Measurements from ENCODE around the gene MAGEA6. TPM values are rescaled to one million over a fixed set of nuclear protein-coding genes. Genes with fewer than 3 reads are reported as not detected.
"Not testable (repeated sequence)": the region's sequence is repeated elsewhere in the genome, so short reads cannot be mapped to it uniquely, and the experiment has no call there.

The MAGEA6 gene
- total and polyA plus RNA-seq, 2 donors (not counting 1 experiment from before 2014, with no cell fraction given), result not detected

DNA sequence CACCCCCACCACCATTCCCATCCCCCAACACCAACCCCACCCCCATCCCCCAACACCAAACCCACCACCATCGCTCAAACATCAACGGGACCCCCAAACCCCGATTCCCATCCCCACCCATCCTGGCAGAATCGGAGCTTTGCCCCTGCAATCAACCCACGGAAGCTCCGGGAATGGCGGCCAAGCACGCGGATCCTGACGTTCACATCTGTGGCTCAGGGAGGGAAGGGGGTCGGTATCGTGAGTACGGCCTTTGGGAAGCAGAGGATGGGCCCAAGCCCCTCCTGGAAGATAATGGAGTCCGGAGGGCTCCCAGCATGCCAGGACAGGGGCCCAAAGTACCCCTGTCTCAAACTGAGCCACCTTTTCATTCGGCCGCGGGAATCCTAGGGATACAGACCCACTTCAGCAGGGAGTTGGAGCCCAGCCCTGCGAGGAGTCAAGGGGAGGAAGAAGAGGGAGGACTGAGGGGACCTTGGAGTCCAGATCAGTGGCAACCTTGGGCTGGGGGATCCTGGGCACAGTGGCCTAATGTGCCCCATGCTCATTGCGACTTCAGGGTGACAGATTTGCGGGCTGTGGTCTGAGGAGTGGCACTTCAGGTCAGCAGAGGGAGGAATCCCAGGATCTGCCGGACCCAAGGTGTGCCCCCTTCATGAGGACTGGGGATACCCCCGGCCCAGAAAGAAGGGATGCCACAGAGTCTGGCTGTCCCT is 35.2 kb downstream of the MAGEA6 start:
- DNase-seq; H3K9me3 Mint-ChIP-seq (ENCODE audit: insufficient read depth); H3K9ac ChIP-seq (ENCODE audit: low read length); H3K4me2 ChIP-seq (replicated peaks; ENCODE audit: low read depth, low read length, poor library complexity, severe bottlenecking); H3K36me3 ChIP-seq (replicated peaks in 1 of 2; ENCODE audit: control extremely low read depth in 1 of 2, control insufficient read depth in 1 of 2, extremely low read depth in 1 of 2, insufficient read depth in 2 of 2, low read length in 1 of 2); CTCF ChIA-PET; H3K4me3 Mint-ChIP-seq; H3K27ac ChIP-seq (ENCODE audit: low read length in 2 of 2); H3K27me3 ChIP-seq (replicated peaks in 1 of 4; ENCODE audit: control extremely low read depth in 1 of 4, control insufficient read depth in 3 of 4, insufficient read depth in 4 of 4, low read length in 3 of 4); H3K9me3 ChIP-seq (ENCODE audit: control extremely low read depth in 1 of 3, control insufficient read depth in 2 of 3, insufficient read depth in 1 of 3, low read length in 2 of 3); POLR2A ChIA-PET; H3K4me1 Mint-ChIP-seq; intact Hi-C loops (cut with micrococcal nuclease); H3K4me3 ChIP-seq (ENCODE audit: control extremely low read depth in 1 of 5, extremely low read depth in 1 of 5, insufficient read depth in 1 of 5, low read depth in 2 of 5, low read length in 4 of 5); H3K27me3 Mint-ChIP-seq; H3K27ac Mint-ChIP-seq; H4K20me1 ChIP-seq (ENCODE audit: control insufficient read depth, insufficient read depth, low read length, poor library complexity, severe bottlenecking); ATAC-seq (ENCODE audit: low read depth); H3K4me1 ChIP-seq (ENCODE audit: control insufficient read depth in 2 of 2, insufficient read depth in 2 of 2, low read length in 2 of 2); H3K79me2 ChIP-seq (ENCODE audit: control insufficient read depth, insufficient read depth, low read length); H2AFZ ChIP-seq (ENCODE audit: insufficient read depth, low read depth, low read length, poor library complexity, severe bottlenecking): not testable (repeated sequence)
- WGBS (ENCODE audit: insufficient coverage), result 100% methylated on average over 2 of the region's 22 CpGs

DNA sequence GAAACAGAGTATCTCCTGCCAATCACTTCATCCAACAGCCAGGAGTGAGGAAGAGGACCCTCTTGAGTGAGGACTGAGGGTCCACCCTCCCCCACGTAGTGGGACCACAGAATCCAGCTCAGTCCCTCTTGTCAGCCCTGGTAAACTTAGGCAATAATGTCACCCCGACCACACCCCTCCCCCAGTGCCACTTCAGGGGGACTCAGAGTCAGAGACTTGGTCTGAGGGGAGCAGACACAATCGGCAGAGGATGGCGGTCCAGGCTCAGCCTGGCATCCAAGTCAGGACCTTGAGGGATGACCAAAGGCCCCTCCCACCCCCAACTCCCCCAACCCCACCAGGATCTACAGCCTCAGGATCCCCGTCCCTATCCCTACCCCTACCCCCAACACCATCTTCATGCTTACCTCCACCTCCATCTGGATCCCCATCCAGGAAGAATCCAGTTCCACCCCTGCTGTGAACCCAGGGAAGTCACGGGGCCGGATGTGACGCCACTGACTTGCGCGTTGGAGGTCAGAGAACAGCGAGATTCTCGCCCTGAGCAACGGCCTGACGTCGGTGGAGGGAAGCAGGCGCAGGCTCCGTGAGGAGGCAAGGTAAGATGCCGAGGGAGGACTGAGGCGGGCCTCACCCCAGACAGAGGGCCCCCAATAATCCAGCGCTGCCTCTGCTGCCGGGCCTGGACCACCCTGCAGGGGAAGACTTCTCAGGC is 36.1 kb downstream of the MAGEA6 start, which contains the start of the genes CSAG1 and MAGEA12:
Gene CSAG1 (minus strand): TSS at position 461 of the 715 bp plus-strand sequence. CDS start 1,261 bp downstream, outside the sequence.
Gene MAGEA12 (plus strand): TSS at position 497 of the 715 bp plus-strand sequence. CDS start 2,405 bp downstream, outside the sequence.
- H3K4me2 ChIP-seq (replicated peaks; ENCODE audit: low read depth, low read length, poor library complexity, severe bottlenecking), result no peak within 1 kb of the TSS
- intact Hi-C loops (cut with micrococcal nuclease), result no loop called here

More for the DNA sequence above, 36.1 kb downstream of the MAGEA6 start, which contains the start of the genes CSAG1 and MAGEA12:
- POLR2A ChIA-PET, result no interaction called here
- no peaks in the 10 kb centered on the region for H3K79me2 ChIP-seq (ENCODE audit: control insufficient read depth, insufficient read depth, low read length)
- H3K9me3 ChIP-seq (ENCODE audit: control extremely low read depth in 1 of 3, control insufficient read depth in 2 of 3, insufficient read depth in 1 of 3, low read length in 2 of 3), result no peaks in the 10 kb centered on the region
- no peaks in the 10 kb centered on the region for H3K27me3 ChIP-seq (replicated peaks in 1 of 4; ENCODE audit: control extremely low read depth in 1 of 4, control insufficient read depth in 3 of 4, insufficient read depth in 4 of 4, low read length in 3 of 4)
- H3K27ac Mint-ChIP-seq, result no peak within 1 kb of the TSS
- DNase-seq (no peak), ATAC-seq (ENCODE audit: low read depth) (no peak)
- TF ChIP-seq CTCF (IDR thresholded peaks at IDR 0.05) (no peak), EZH2 (IDR thresholded peaks at IDR 0.05; ENCODE audit: borderline replicate concordance, insufficient read depth, low read depth, low read length, poor library complexity, severe bottlenecking) (no peak)
- no peak within 1 kb of the TSS for H3K4me3 Mint-ChIP-seq
- no peaks in the 10 kb centered on the region for H4K20me1 ChIP-seq (ENCODE audit: control insufficient read depth, insufficient read depth, low read length, poor library complexity, severe bottlenecking)
- no peaks in the 10 kb centered on the region for H3K27me3 Mint-ChIP-seq
- CTCF ChIA-PET, result no interaction called here
- no peak within 1 kb of the TSS for H3K4me3 ChIP-seq (ENCODE audit: control extremely low read depth in 1 of 5, extremely low read depth in 1 of 5, insufficient read depth in 1 of 5, low read depth in 2 of 5, low read length in 4 of 5)
- no peak within 1 kb of the TSS for H3K27ac ChIP-seq (ENCODE audit: low read length in 2 of 2)
- H3K4me1 ChIP-seq (ENCODE audit: control insufficient read depth in 2 of 2, insufficient read depth in 2 of 2, low read length in 2 of 2), result no peaks in the 10 kb centered on the region
- H2AFZ ChIP-seq (ENCODE audit: insufficient read depth, low read depth, low read length, poor library complexity, severe bottlenecking), result no peak within 1 kb of the TSS
- H3K36me3 ChIP-seq (replicated peaks in 1 of 2; ENCODE audit: control extremely low read depth in 1 of 2, control insufficient read depth in 1 of 2, extremely low read depth in 1 of 2, insufficient read depth in 2 of 2, low read length in 1 of 2), result no peaks in the 10 kb centered on the region
- no peak within 1 kb of the TSS for H3K9ac ChIP-seq (ENCODE audit: low read length)
- no CpG with 5 or more reads among the region's 21 CpGs for WGBS (ENCODE audit: insufficient coverage)
- no peaks in the 10 kb centered on the region for H3K9me3 Mint-ChIP-seq (ENCODE audit: insufficient read depth)
- H3K4me1 Mint-ChIP-seq, result no peaks in the 10 kb centered on the region
